ENCODE results near the gene PGLYRP4. TPM values are rescaled to one million over a fixed set of nuclear protein-coding genes. Genes with fewer than 3 reads are reported as not detected.

The PGLYRP4 gene
- total RNA-seq, 1 experiment from 2014 or later, result not detected

DNA sequence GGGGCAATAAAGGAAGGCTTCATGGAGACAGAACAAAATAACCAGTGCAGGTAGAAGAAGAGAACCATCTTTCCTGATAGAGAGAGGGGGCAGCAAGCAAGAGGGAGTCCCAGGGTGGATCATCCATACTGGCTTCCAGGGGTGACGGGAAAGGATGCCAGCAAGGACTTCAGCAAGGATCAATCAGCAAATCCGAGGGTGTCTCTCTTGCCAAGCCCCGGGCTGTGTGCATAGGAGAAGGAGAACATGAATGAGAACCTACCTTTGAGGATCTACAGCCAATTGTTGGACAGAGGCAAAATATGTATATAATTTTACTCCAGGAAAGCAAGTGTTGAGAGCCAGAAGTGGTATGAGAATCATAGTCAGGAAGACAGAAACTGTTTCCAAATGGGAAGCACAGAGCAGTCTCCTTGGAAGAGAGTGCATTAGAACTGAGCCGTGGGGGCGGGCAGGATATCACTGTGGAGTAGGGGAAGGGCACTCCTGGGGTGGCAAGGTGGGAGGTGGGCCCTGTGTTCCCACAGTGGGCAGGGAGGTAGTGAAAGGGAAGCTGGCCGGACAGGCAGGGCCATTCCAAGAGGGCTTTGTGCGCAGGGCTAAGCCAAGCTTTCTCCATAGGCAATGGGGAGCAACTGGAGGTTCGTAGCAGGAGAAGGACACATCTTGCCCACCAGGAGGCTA lies 7.9 kb upstream of the PGLYRP4 start:
- intact Hi-C loops (cut with micrococcal nuclease; ENCODE audit: unreplicated experiment), result no loop called here
- peaks cover 19% of the 10 kb centered on the region for H3K27me3 ChIP-seq (replicated peaks; ENCODE audit: insufficient read depth, low read depth, low read length, poor library complexity)
- TF ChIP-seq EZH2 (IDR thresholded peaks at IDR 0.05; ENCODE audit: borderline replicate concordance, low read depth, low read length, poor library complexity, severe bottlenecking), result no peak
- TF ChIP-seq, protein P1, sequence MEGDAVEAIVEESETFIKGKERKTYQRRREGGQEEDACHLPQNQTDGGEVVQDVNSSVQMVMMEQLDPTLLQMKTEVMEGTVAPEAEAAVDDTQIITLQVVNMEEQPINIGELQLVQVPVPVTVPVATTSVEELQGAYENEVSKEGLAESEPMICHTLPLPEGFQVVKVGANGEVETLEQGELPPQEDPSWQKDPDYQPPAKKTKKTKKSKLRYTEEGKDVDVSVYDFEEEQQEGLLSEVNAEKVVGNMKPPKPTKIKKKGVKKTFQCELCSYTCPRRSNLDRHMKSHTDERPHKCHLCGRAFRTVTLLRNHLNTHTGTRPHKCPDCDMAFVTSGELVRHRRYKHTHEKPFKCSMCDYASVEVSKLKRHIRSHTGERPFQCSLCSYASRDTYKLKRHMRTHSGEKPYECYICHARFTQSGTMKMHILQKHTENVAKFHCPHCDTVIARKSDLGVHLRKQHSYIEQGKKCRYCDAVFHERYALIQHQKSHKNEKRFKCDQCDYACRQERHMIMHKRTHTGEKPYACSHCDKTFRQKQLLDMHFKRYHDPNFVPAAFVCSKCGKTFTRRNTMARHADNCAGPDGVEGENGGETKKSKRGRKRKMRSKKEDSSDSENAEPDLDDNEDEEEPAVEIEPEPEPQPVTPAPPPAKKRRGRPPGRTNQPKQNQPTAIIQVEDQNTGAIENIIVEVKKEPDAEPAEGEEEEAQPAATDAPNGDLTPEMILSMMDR (conservative IDR thresholded peaks at IDR 0.05; ENCODE audit: low read depth, low read length), result no peak
- no peak for DNase-seq (ENCODE audit: low spot score)
- H3K27ac ChIP-seq (ENCODE audit: low read depth, low read length, poor library complexity, severe bottlenecking), result no peak overlapping the region
- H3K4me3 ChIP-seq (ENCODE audit: low read depth, low read length, poor library complexity, severe bottlenecking), result no peak overlapping the region
- no peaks in the 10 kb centered on the region for H3K9me3 ChIP-seq (ENCODE audit: low read depth, low read length, poor library complexity, severe bottlenecking)
- BruUV-seq (replicated peaks), result no TSS peak
- no peaks in the 10 kb centered on the region for H3K4me1 ChIP-seq (ENCODE audit: insufficient read depth, low read length, poor library complexity, severe bottlenecking)
- ChIA-PET POLR2A (ENCODE audit: low non-redundant PET) (no interaction called here), CTCF (interaction anchor here (3.6 kb wide), 1 partner anchor 138 kb away, joined by 20 read pairs; no protein-coding TSS in a partner anchor)
- no peaks in the 10 kb centered on the region for H3K36me3 ChIP-seq (ENCODE audit: insufficient read depth, low read length, poor library complexity, severe bottlenecking)

DNA sequence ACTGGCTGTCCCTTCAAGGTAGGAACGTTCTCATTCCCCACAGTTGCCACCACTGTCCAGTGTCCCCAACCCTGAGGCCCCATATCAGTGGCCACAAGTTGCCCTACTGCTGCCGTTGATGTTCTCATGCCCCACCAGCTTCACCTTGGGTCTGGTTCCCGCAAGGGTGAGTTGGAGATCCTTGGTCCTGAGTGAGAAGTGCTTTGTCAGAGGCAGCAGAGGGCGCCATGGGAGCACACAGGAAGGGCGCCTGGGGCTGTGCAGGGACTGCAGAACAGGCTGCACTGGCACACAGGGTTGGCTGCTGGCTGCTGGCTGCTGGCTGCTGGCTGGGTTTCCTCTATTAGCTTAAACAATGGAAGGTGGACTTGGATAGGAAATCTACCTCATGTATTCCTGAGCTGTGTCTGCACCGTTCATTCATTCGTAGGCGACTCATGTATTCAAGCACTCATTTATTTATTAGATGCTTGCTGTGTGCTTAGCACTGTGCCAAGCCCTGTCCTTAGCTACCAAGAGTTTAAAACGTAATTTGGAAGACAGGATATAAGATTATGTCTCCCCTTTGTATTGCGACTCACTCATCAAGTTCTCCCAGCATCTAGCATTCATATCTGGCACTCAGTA lies 6.9 kb upstream of the PGLYRP4 start:
- Histone ChIP-seq H3K36me3 (ENCODE audit: insufficient read depth, low read length, poor library complexity, severe bottlenecking) (no peaks in the 10 kb centered on the region), H3K9me3 (ENCODE audit: low read depth, low read length, poor library complexity, severe bottlenecking) (no peaks in the 10 kb centered on the region), H3K27ac (ENCODE audit: low read depth, low read length, poor library complexity, severe bottlenecking) (no peak overlapping the region), H3K4me3 (ENCODE audit: low read depth, low read length, poor library complexity, severe bottlenecking) (no peak overlapping the region), H3K4me1 (ENCODE audit: insufficient read depth, low read length, poor library complexity, severe bottlenecking) (no peaks in the 10 kb centered on the region), H3K27me3 (replicated peaks; ENCODE audit: insufficient read depth, low read depth, low read length, poor library complexity) (peaks cover 29% of the 10 kb centered on the region)
- DNase-seq (ENCODE audit: low spot score), result peak; percentile 76
- ChIA-PET CTCF (interaction anchor here (0.6 to 3.6 kb wide), 4 partner anchors 12 to 195 kb away, joined by 3 to 20 read pairs (median 3); no protein-coding TSS in a partner anchor), POLR2A (ENCODE audit: low non-redundant PET) (no interaction called here)
- TF ChIP-seq, protein P1 (conservative IDR thresholded peaks at IDR 0.05; ENCODE audit: low read depth, low read length), result peak; percentile 71
- no peak for TF ChIP-seq EZH2 (IDR thresholded peaks at IDR 0.05; ENCODE audit: borderline replicate concordance, low read depth, low read length, poor library complexity, severe bottlenecking)
- BruUV-seq (replicated peaks), result no TSS peak
- intact Hi-C loops (cut with micrococcal nuclease; ENCODE audit: unreplicated experiment), result no loop called here

DNA sequence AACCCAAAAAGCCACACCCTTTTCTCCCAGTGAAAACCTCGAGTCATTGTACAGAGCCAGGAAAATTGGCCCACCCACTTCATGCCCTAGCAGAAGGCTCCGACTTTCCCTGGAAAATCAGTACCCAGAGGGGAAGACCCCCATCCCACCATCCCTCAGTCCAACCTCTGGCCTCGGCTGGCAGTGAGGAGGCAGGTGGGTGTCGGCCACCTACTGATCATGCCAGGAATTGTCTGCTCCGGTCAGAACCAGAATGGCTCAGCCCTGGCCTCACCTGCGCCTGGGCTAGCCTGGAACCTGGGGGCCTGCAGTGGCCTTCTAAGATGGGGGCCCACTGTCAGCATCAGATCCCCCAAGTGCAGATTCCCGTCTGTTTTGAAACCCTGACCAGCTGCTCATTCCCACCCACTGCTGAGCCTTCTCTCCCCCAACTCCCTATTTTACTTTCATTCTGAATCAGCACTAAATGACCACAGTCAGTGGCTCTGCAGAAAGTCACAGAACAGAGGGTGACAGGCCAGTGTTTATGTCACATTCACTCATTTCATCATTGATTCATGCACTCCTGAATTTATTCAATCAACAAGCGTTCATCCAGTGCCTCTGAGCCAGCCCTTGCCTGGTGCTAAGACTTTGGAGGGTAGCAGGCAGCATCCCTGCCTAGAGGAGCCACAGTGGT lies 6.0 kb upstream of the PGLYRP4 start:
- H3K36me3 ChIP-seq (ENCODE audit: insufficient read depth, low read length, poor library complexity, severe bottlenecking), result no peaks in the 10 kb centered on the region
- no peak overlapping the region for H3K27ac ChIP-seq (ENCODE audit: low read depth, low read length, poor library complexity, severe bottlenecking)
- DNase-seq (ENCODE audit: low spot score), result no peak
- ChIA-PET POLR2A (ENCODE audit: low non-redundant PET) (no interaction called here), CTCF (interaction anchor here (0.8 to 3.6 kb wide), 3 partner anchors 13 to 196 kb away, joined by 3 to 20 read pairs (median 3); no protein-coding TSS in a partner anchor)
- no peak for TF ChIP-seq EZH2 (IDR thresholded peaks at IDR 0.05; ENCODE audit: borderline replicate concordance, low read depth, low read length, poor library complexity, severe bottlenecking)
- TF ChIP-seq, protein P1 (conservative IDR thresholded peaks at IDR 0.05; ENCODE audit: low read depth, low read length), result no peak
- H3K4me3 ChIP-seq (ENCODE audit: low read depth, low read length, poor library complexity, severe bottlenecking), result no peak overlapping the region
- H3K9me3 ChIP-seq (ENCODE audit: low read depth, low read length, poor library complexity, severe bottlenecking), result no peaks in the 10 kb centered on the region
- peaks cover 37% of the 10 kb centered on the region for H3K27me3 ChIP-seq (replicated peaks; ENCODE audit: insufficient read depth, low read depth, low read length, poor library complexity)
- no peaks in the 10 kb centered on the region for H3K4me1 ChIP-seq (ENCODE audit: insufficient read depth, low read length, poor library complexity, severe bottlenecking)
- intact Hi-C loops (cut with micrococcal nuclease; ENCODE audit: unreplicated experiment), result loop anchor here (5.0 kb wide), 1 partner anchor 48 kb away; no protein-coding TSS in a partner anchor
- no TSS peak for BruUV-seq (replicated peaks)

Measured in A673 (cell line).